HG03565 (cell line): ENCODE results near the gene FTO.

Experiments
- ATAC-seq: cut with Tn5 transposase; IDR thresholded peaks from one replicate; pipeline ENCODE4 v1.9.1; 2021; ENCODE audit warnings: mild to moderate bottlenecking, moderate library complexity; ENCODE audit not compliant: unreplicated experiment

The FTO gene

GRCh38 chr16:53708490-53708889 lies 4.5 kb downstream of the FTO start:
- ATAC-seq: no peak

- ATAC-seq: no peak
Observed at GRCh38 chr16:53711390-53711789, 7.4 kb downstream of the FTO start.

GRCh38 chr16:53712065-53712464 lies 8.1 kb downstream of the FTO start:
- no peak for ATAC-seq

- no peak for ATAC-seq
Observed at GRCh38 chr16:53713403-53714204, 9.6 kb downstream of the FTO start.

- ATAC-seq: no peak
Observed at GRCh38 chr16:53714205-53715022, 10.5 kb downstream of the FTO start.

DNA sequence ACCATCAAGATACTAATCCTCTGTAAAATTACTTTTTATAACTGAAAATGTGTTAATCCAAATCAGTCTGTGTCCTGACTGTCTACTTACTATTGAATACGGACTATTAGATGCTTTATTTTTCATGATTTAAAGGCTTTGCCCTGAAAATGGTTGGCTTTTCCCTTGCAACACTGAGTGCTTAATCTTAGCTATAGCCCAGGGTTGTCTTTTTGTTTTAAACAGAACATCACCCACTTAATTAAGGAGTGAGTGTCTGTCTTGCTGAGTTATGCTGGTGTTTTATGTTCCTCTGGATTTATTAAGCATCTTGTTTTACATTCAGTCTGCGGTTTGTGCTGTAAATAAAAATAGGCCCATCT lies 11.0 kb downstream of the FTO start:
- ATAC-seq: no peak

DNA sequence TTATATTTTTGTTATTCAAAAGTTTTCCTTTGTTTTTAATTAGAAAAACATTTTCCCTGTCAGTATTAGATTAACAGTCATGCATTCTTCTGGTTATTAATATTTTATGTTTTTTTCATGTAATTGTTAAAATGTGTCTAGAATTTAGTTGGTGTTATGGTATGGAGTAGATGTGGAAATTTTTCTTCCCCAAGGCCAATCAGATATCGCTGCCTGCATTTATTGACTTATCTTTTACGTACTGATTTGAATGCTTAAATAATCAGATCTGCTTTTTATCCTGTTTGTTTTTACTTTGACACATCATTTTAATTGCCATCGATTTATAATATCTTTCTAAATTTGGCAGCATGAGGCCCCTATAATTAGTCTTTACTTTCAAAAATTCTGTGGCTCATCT lies 13.6 kb downstream of the FTO start:
- no peak for ATAC-seq

DNA sequence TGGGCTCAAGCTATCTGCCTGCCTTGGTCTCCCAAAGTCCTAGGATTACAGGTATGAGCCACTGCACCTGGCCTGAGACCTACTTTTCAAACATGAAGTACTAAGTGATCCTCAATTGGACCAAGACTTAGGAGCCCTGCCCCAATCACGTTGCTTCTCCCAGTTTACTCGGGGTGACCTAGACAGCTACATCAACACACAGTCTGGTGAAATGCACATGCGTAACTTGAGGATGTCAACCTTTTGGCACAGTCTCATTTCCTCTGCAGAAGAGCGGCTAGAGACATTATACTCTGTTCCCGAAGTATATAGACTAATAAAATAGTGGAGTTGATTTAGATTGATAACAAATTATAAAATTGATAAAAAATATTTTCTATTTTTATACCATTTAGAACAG lies 17.1 kb downstream of the FTO start:
- ATAC-seq: no peak

DNA sequence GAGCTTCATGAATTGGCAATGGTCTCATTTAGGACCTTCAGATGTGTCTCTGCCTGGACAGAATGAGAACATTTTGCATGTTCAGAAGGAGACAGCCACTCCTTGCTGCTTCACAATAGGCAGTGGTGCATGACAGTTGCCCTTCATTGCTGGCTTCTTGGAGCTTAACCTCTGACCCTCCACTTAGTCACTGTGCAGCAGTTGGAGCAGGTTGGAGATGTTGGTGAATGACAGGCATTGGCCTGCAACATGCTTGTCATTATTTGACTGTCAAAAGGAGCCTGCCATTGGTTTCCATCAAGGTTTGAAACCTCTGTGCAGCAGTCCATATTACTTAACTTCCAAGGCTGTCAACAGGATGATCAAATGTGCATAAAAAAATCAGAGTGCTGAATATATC lies 22.7 kb downstream of the FTO start:
- ATAC-seq: no peak

DNA sequence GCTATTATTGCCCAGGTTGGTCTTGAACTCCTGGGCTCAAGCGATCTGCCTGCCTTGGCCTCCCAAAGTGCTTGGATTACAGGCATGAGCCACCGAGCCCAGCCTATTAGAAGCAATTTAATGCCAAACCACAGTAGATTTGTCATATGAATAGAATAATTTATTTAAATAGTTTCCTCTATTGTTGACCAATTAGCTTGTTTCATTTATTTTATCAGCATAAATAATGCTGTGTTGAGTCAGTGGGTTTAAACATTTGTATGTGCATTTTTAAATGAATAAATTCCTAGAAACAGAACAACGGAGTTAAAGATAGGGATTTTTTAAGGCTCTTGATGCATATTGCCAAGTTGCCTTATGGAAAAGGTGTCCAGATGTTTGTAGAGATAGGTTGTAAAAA lies 26.7 kb downstream of the FTO start:
- no peak for ATAC-seq

- no peak for ATAC-seq
Observed at GRCh38 chr16:53732296-53732929, 28.5 kb downstream of the FTO start.

DNA sequence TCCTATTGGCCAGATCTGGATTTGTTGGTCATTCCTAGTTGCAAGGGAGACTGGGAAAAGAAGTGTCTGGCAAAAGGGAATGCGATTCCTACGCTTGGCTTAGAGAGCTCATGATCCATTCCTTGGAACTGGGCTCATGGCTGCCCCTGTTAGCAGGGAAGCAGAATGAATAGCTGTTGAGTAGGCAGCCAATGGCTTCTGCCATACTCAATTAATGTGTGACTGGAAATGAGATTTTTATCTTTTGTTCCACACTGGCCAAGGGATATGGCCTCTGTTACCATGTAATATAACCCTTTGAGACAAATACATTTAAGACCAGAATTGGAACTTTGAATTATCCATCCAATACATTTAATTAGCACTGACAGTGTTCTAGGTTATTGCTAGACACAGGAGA lies 31.0 kb downstream of the FTO start:
- ATAC-seq: no peak

GRCh38 chr16:53736297-53736696 lies 32.3 kb downstream of the FTO start:
- no peak for ATAC-seq

DNA sequence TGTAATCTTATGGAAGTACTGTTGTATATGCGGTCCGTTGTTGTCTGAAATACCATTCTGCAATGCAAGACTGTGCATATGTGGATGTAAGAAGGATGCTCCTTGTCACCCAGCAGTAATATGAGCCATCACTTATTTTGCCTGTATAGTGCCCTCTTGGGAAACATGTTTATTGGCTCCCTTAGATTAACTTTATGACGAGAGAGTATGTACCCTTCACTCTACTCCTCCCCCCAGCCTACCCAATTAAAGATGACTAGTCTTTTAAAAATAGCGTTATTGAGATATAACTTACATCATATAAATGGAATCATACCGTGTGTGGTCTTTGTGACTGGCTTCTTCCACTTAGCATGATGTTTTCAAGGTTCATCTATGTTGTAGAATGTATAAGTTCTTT lies 33.6 kb downstream of the FTO start:
- no peak for ATAC-seq

GRCh38 chr16:53740476-53740875 lies 36.5 kb downstream of the FTO start:
- ATAC-seq: no peak

GRCh38 chr16:53740933-53741531 lies 37.1 kb downstream of the FTO start:
- no peak for ATAC-seq

GRCh38 chr16:53741546-53741945 lies 37.6 kb downstream of the FTO start:
- no peak for ATAC-seq

DNA sequence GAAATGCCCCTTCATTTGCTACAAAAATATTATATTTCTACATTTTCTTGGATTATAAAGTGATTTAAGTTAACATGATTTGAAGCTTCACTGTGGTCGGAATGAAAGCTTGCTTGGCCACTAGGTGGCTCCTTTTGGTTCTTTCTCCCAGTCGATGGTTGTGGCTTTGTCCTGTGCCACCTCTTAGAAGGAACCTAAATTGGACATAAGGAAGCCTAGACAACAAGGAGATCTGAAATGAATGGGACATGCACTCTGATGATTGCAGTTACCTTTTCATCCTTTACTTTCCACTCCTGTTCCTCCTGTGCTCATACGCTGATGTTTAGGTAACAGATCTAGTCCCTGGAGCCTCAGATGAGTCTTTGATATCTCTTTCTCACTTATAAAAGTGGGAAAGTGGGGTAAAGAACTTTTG lies 39.2 kb downstream of the FTO start:
- no peak for ATAC-seq

GRCh38 chr16:53744449-53744848 lies 40.5 kb downstream of the FTO start:
- no peak for ATAC-seq

- no peak for ATAC-seq
Observed at GRCh38 chr16:53745086-53745485, 41.1 kb downstream of the FTO start.

GRCh38 chr16:53745753-53746266 lies 41.9 kb downstream of the FTO start:
- no peak for ATAC-seq
